ENCODE measurements around the gene ZNF264.
A peak's percentile ranks its signal among the peaks of the same experiment; 100 is the strongest.

Gene ZNF264

GRCh38 chr19:57202160-57202559, 10.9 kb downstream of the ZNF264 start:
- peaks cover 53% of the 10 kb centered on the region for H3K36me3 ChIP-seq (ENCODE audit: control insufficient read depth, insufficient read depth, low read length, severe bottlenecking)
- no peaks in the 10 kb centered on the region for H3K27me3 ChIP-seq (replicated peaks; ENCODE audit: control insufficient read depth, insufficient read depth, low read length)
- no peak overlapping the region for H3K4me3 ChIP-seq (ENCODE audit: low read length)
- H3K9me3 ChIP-seq (ENCODE audit: control insufficient read depth, low read length): no peaks in the 10 kb centered on the region
- no peak overlapping the region for H3K9ac ChIP-seq (ENCODE audit: low read length)
- no peaks in the 10 kb centered on the region for H3K4me1 ChIP-seq (ENCODE audit: control insufficient read depth, insufficient read depth, low read length)
- DNase-seq (ENCODE audit: low read depth): no peak

GRCh38 chr19:57210381-57210780, 19.1 kb downstream of the ZNF264 start:
- no peak overlapping the region for H3K4me3 ChIP-seq (ENCODE audit: low read length)
- H3K4me1 ChIP-seq (ENCODE audit: control insufficient read depth, insufficient read depth, low read length): peaks cover 3% of the 10 kb centered on the region
- H3K9ac ChIP-seq (ENCODE audit: low read length): no peak overlapping the region
- no peak for DNase-seq (ENCODE audit: low read depth)
- no peaks in the 10 kb centered on the region for H3K27me3 ChIP-seq (replicated peaks; ENCODE audit: control insufficient read depth, insufficient read depth, low read length)
- peaks cover 9% of the 10 kb centered on the region for H3K9me3 ChIP-seq (ENCODE audit: control insufficient read depth, low read length)
- peaks cover 78% of the 10 kb centered on the region for H3K36me3 ChIP-seq (ENCODE audit: control insufficient read depth, insufficient read depth, low read length, severe bottlenecking)

GRCh38 chr19:57212109-57212508, 20.8 kb downstream of the ZNF264 start:
- Histone ChIP-seq H3K27me3 (replicated peaks; ENCODE audit: control insufficient read depth, insufficient read depth, low read length) (no peaks in the 10 kb centered on the region), H3K36me3 (ENCODE audit: control insufficient read depth, insufficient read depth, low read length, severe bottlenecking) (peaks cover 74% of the 10 kb centered on the region)
- DNase-seq (ENCODE audit: low read depth): no peak

GRCh38 chr19:57227502-57227901, 36.2 kb downstream of the ZNF264 start:
- Histone ChIP-seq H3K4me1 (ENCODE audit: control insufficient read depth, insufficient read depth, low read length) (no peaks in the 10 kb centered on the region), H3K4me3 (ENCODE audit: low read length) (no peak overlapping the region), H3K9me3 (ENCODE audit: control insufficient read depth, low read length) (no peaks in the 10 kb centered on the region), H3K36me3 (ENCODE audit: control insufficient read depth, insufficient read depth, low read length, severe bottlenecking) (peaks cover 4% of the 10 kb centered on the region), H3K9ac (ENCODE audit: low read length) (no peak overlapping the region), H3K27me3 (replicated peaks; ENCODE audit: control insufficient read depth, insufficient read depth, low read length) (no peaks in the 10 kb centered on the region)
- no peak for DNase-seq (ENCODE audit: low read depth)

More at GRCh38 chr19:57212109-57212508, 20.8 kb downstream of the ZNF264 start:
- Histone ChIP-seq H3K9me3 (ENCODE audit: control insufficient read depth, low read length) (peaks cover 9% of the 10 kb centered on the region), H3K4me1 (ENCODE audit: control insufficient read depth, insufficient read depth, low read length) (peaks cover 3% of the 10 kb centered on the region), H3K4me3 (ENCODE audit: low read length) (no peak overlapping the region), H3K9ac (ENCODE audit: low read length) (no peak overlapping the region)

- Histone ChIP-seq H3K4me3 (ENCODE audit: low read length) (no peak overlapping the region), H3K4me1 (ENCODE audit: control insufficient read depth, insufficient read depth, low read length) (no peaks in the 10 kb centered on the region), H3K27me3 (replicated peaks; ENCODE audit: control insufficient read depth, insufficient read depth, low read length) (no peaks in the 10 kb centered on the region), H3K9me3 (ENCODE audit: control insufficient read depth, low read length) (no peaks in the 10 kb centered on the region), H3K36me3 (ENCODE audit: control insufficient read depth, insufficient read depth, low read length, severe bottlenecking) (no peaks in the 10 kb centered on the region), H3K9ac (ENCODE audit: low read length) (no peak overlapping the region)
- no peak for DNase-seq (ENCODE audit: low read depth)
These were observed 40.4 kb downstream of the ZNF264 start for GRCh38 chr19:57231686-57232085.

GRCh38 chr19:57233207-57233606, 41.9 kb downstream of the ZNF264 start:
- H3K36me3 ChIP-seq (ENCODE audit: control insufficient read depth, insufficient read depth, low read length, severe bottlenecking): no peaks in the 10 kb centered on the region
- no peak overlapping the region for H3K9ac ChIP-seq (ENCODE audit: low read length)
- DNase-seq (ENCODE audit: low read depth): no peak
- H3K4me1 ChIP-seq (ENCODE audit: control insufficient read depth, insufficient read depth, low read length): no peaks in the 10 kb centered on the region
- no peaks in the 10 kb centered on the region for H3K9me3 ChIP-seq (ENCODE audit: control insufficient read depth, low read length)
- no peak overlapping the region for H3K4me3 ChIP-seq (ENCODE audit: low read length)
- no peaks in the 10 kb centered on the region for H3K27me3 ChIP-seq (replicated peaks; ENCODE audit: control insufficient read depth, insufficient read depth, low read length)

GRCh38 chr19:57239982-57240310, 48.6 kb downstream of the ZNF264 start:
- Histone ChIP-seq H3K9me3 (ENCODE audit: control insufficient read depth, low read length) (no peaks in the 10 kb centered on the region), H3K27me3 (replicated peaks; ENCODE audit: control insufficient read depth, insufficient read depth, low read length) (no peaks in the 10 kb centered on the region), H3K4me1 (ENCODE audit: control insufficient read depth, insufficient read depth, low read length) (peaks cover 19% of the 10 kb centered on the region), H3K36me3 (ENCODE audit: control insufficient read depth, insufficient read depth, low read length, severe bottlenecking) (peaks cover 12% of the 10 kb centered on the region), H3K9ac (ENCODE audit: low read length) (peak overlapping the region; percentile 89), H3K4me3 (ENCODE audit: low read length) (peak overlapping the region; percentile 86)
- DNase-seq (ENCODE audit: low read depth): no peak

GRCh38 chr19:57240311-57241090, 49.2 kb downstream of the ZNF264 start, which contains the start of gene ZNF805:
ZNF805 (plus strand) TSS chr19:57240632; CDS start chr19:57240892, 260 bp downstream.
- Histone ChIP-seq H3K27me3 (replicated peaks; ENCODE audit: control insufficient read depth, insufficient read depth, low read length) (no peaks in the 10 kb centered on the region), H3K4me1 (ENCODE audit: control insufficient read depth, insufficient read depth, low read length) (peaks cover 19% of the 10 kb centered on the region), H3K9me3 (ENCODE audit: control insufficient read depth, low read length) (no peaks in the 10 kb centered on the region), H3K36me3 (ENCODE audit: control insufficient read depth, insufficient read depth, low read length, severe bottlenecking) (peaks cover 15% of the 10 kb centered on the region), H3K9ac (ENCODE audit: low read length) (peak within 1 kb of the TSS; percentile 89), H3K4me3 (ENCODE audit: low read length) (peak within 1 kb of the TSS; percentile 86)
- DNase-seq (ENCODE audit: low read depth): peak; percentile 96

GRCh38 chr19:57241176-57241575, 49.9 kb downstream of the ZNF264 start:
- Histone ChIP-seq H3K9ac (ENCODE audit: low read length) (peak overlapping the region; percentile 89), H3K4me3 (ENCODE audit: low read length) (peak overlapping the region; percentile 86), H3K36me3 (ENCODE audit: control insufficient read depth, insufficient read depth, low read length, severe bottlenecking) (peaks cover 21% of the 10 kb centered on the region), H3K4me1 (ENCODE audit: control insufficient read depth, insufficient read depth, low read length) (peaks cover 19% of the 10 kb centered on the region), H3K27me3 (replicated peaks; ENCODE audit: control insufficient read depth, insufficient read depth, low read length) (no peaks in the 10 kb centered on the region), H3K9me3 (ENCODE audit: control insufficient read depth, low read length) (no peaks in the 10 kb centered on the region)
- DNase-seq (ENCODE audit: low read depth): peak; percentile 43

- peak overlapping the region; percentile 86 for H3K4me3 ChIP-seq (ENCODE audit: low read length)
- peaks cover 34% of the 10 kb centered on the region for H3K36me3 ChIP-seq (ENCODE audit: control insufficient read depth, insufficient read depth, low read length, severe bottlenecking)
- no peaks in the 10 kb centered on the region for H3K27me3 ChIP-seq (replicated peaks; ENCODE audit: control insufficient read depth, insufficient read depth, low read length)
- no peak for DNase-seq (ENCODE audit: low read depth)
- H3K4me1 ChIP-seq (ENCODE audit: control insufficient read depth, insufficient read depth, low read length): peaks cover 19% of the 10 kb centered on the region
- no peaks in the 10 kb centered on the region for H3K9me3 ChIP-seq (ENCODE audit: control insufficient read depth, low read length)
- H3K9ac ChIP-seq (ENCODE audit: low read length): no peak overlapping the region
These were observed 51.5 kb downstream of the ZNF264 start for GRCh38 chr19:57242821-57243220.

GRCh38 chr19:57244513-57244912, 53.2 kb downstream of the ZNF264 start:
- no peak overlapping the region for H3K4me3 ChIP-seq (ENCODE audit: low read length)
- no peaks in the 10 kb centered on the region for H3K27me3 ChIP-seq (replicated peaks; ENCODE audit: control insufficient read depth, insufficient read depth, low read length)
- H3K4me1 ChIP-seq (ENCODE audit: control insufficient read depth, insufficient read depth, low read length): peaks cover 19% of the 10 kb centered on the region
- no peak for DNase-seq (ENCODE audit: low read depth)
- H3K9me3 ChIP-seq (ENCODE audit: control insufficient read depth, low read length): no peaks in the 10 kb centered on the region
- peaks cover 50% of the 10 kb centered on the region for H3K36me3 ChIP-seq (ENCODE audit: control insufficient read depth, insufficient read depth, low read length, severe bottlenecking)
- H3K9ac ChIP-seq (ENCODE audit: low read length): no peak overlapping the region

- Histone ChIP-seq H3K4me1 (ENCODE audit: control insufficient read depth, insufficient read depth, low read length) (peaks cover 19% of the 10 kb centered on the region), H3K36me3 (ENCODE audit: control insufficient read depth, insufficient read depth, low read length, severe bottlenecking) (peaks cover 53% of the 10 kb centered on the region), H3K4me3 (ENCODE audit: low read length) (no peak overlapping the region), H3K27me3 (replicated peaks; ENCODE audit: control insufficient read depth, insufficient read depth, low read length) (no peaks in the 10 kb centered on the region), H3K9me3 (ENCODE audit: control insufficient read depth, low read length) (no peaks in the 10 kb centered on the region), H3K9ac (ENCODE audit: low read length) (no peak overlapping the region)
- no peak for DNase-seq (ENCODE audit: low read depth)
These were observed 53.8 kb downstream of the ZNF264 start for GRCh38 chr19:57245066-57245465.
